Gastroesophageal sphincter (tissue), 3 donors: ENCODE results near the gene CCDC167.

Experiments used
- CTCF ChIP-seq, 4 experiments: fragments of 200-600 bp in 2 of 4; fragments of 450-650 bp in 2 of 4; sonication (generic) in 1 of 4; IDR thresholded peaks; one replicate each; pipeline ENCODE4 v1.5.1; 2017 to 2019; ENCODE audit warnings: antibody characterized with exemption in 4 of 4, mild to moderate bottlenecking in 2 of 4, moderate library complexity in 2 of 4
- EP300 ChIP-seq: sonication (generic); formaldehyde crosslinking; IDR thresholded peaks from one replicate; pipeline ENCODE4 v1.6.1; 2017; ENCODE audit warnings: antibody characterized with exemption, mild to moderate bottlenecking
- POLR2A ChIP-seq, 2 donors: fragments of 450-650 bp; IDR thresholded peaks; one replicate each; pipeline ENCODE4 v1.6.1; 2017; ENCODE audit warnings: antibody characterized with exemption in 2 of 2, mild to moderate bottlenecking in 2 of 2, moderate library complexity in 1 of 2
- POLR2AphosphoS5 ChIP-seq: sonication (generic); formaldehyde crosslinking; IDR thresholded peaks from one replicate; pipeline ENCODE4 v1.6.1; 2017; ENCODE audit warnings: antibody characterized with exemption

- TF ChIP-seq CTCF (IDR thresholded peaks at IDR 0.05) (no peak), POLR2AphosphoS5 (no peak), EP300 (no peak), POLR2A (IDR thresholded peaks at IDR 0.05) (no peak)
Observed at GRCh38 chr6:37534893-37535292, 35.2 kb upstream of the CCDC167 start.
